Measurements from ENCODE around the gene RNF167.

GRCh38 chr17:4935650-4936049 lies 4.4 kb upstream of the RNF167 start:
- TF ChIP-seq JUN (IDR thresholded peaks at IDR 0.05; ENCODE audit: borderline replicate concordance, insufficient read depth, insufficient read length, low read depth), result no peak
- TF ChIP-seq CTCF (IDR thresholded peaks at IDR 0.05; ENCODE audit: extremely low read depth in 1 of 2, insufficient read depth in 1 of 2, low read depth in 1 of 2, low read length in 2 of 2), result no peak
- TF ChIP-seq MYC (IDR thresholded peaks at IDR 0.05; ENCODE audit: low read depth, low read length), result no peak
- TF ChIP-seq POLR2A (IDR thresholded peaks at IDR 0.05; ENCODE audit: low read depth, low read length), result no peak

Measured in endothelial cell of umbilical vein (primary cell).